GM13976 (cell line): ENCODE results near the gene COG8.

ENCODE experiments used
- DNase-seq: peaks from one replicate; pipeline ENCODE4 v3.0.0; 2012; ENCODE audit warnings: low spot score
- in situ Hi-C: fragments of 300-500 bp; cut with MboI; formaldehyde crosslinking; loops from one replicate; pipeline ENCODE4 v1.12.0; 2022; ENCODE audit warnings: low sequenced_read_pairs, mixed read lengths, inconsistent platforms; ENCODE audit not compliant: unreplicated experiment
- TF ChIP-seq, protein P1 (sequence below): IDR thresholded peaks from 2 replicates; pipeline ENCODE4 v1.5.1; 2012; ENCODE audit warnings: borderline replicate concordance, mild to moderate bottlenecking; ENCODE audit not compliant: insufficient read depth; ENCODE audit errors: extremely low read depth, missing control alignments, control extremely low read depth

Gene COG8

DNA sequence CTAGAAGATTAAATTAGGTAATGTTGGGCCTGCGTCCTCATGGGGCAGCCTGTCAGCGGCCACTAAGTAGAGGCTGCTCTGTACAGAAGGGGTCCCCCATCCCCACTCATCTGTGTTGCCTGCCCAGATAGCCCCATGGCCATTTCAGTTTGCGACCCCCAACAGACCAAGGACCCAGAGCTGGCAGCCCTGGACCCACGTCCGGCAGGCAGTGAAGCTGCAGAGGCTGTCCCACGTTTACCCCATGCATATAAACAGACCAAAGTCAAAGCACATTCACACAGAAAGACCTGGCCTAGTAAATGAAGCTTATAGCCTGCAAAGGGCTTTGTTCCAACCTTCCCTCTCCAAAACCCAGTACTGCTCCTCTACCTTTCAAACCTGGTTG lies 13.6 kb downstream of the COG8 start:
- DNase-seq: no peak
- in situ Hi-C loops: no loop called here
- TF ChIP-seq, protein P1, sequence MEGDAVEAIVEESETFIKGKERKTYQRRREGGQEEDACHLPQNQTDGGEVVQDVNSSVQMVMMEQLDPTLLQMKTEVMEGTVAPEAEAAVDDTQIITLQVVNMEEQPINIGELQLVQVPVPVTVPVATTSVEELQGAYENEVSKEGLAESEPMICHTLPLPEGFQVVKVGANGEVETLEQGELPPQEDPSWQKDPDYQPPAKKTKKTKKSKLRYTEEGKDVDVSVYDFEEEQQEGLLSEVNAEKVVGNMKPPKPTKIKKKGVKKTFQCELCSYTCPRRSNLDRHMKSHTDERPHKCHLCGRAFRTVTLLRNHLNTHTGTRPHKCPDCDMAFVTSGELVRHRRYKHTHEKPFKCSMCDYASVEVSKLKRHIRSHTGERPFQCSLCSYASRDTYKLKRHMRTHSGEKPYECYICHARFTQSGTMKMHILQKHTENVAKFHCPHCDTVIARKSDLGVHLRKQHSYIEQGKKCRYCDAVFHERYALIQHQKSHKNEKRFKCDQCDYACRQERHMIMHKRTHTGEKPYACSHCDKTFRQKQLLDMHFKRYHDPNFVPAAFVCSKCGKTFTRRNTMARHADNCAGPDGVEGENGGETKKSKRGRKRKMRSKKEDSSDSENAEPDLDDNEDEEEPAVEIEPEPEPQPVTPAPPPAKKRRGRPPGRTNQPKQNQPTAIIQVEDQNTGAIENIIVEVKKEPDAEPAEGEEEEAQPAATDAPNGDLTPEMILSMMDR: no peak

DNA sequence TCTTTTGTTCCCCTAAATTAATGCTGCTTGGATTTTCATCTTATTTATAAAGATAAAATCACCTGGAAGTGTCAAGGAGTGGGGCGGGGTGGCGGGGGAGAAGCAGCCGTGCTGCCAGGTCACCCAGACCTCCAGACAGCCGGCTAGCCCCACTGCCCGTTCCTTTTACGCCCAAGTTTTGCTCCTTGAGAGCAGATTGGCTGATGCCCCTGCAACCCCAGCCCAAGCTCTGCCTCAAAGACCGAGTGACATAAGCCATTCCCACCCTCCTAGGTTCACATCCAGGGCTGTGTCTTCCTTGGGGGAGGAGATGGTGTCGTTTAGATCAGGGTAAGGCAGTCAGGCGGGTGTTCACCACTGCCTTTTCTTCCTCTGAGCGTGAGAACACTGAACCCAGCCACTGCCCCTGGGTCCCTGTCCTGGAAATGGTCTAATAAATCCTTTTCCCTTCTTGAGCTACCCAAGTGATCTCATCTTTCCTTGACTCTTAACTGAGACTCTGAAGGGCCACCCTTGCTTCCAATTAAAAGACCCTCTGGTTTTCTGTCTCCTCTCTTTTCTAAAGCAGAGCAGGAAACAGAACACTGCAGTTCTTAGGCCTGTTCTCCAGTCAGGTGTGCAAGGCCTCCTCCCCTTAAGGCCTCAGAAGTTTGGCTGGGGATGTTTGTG lies 14.6 kb downstream of the COG8 start:
- no peak for DNase-seq
- in situ Hi-C loops: no loop called here
- TF ChIP-seq, protein P1: no peak

DNA sequence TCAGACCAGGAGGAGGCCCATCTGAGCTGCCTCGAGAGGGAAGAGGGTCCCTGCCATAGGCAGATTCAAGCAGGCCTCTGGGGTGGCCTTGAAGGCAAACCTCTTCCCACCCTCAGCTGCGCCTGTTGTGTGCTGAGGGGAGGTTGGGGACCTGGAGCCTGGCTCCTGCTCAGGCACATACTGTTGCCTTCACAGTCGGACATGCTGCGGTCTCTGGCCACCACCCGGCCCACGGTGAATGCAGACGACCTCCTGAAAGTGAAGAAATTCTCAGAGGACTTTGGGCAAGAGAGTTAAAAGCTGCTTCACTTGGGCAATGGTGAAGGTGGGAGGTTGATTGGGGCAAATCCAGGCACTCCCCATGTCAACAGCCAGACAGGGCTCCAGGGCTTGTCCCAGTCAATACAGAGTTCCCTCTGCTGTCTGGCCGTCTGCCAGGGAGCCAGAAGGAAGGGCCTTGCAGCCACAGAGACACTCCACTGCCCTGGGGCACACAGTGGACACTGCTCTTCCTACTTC lies 15.3 kb downstream of the COG8 start:
- in situ Hi-C loops: no loop called here
- TF ChIP-seq, protein P1: no peak
- no peak for DNase-seq

DNA sequence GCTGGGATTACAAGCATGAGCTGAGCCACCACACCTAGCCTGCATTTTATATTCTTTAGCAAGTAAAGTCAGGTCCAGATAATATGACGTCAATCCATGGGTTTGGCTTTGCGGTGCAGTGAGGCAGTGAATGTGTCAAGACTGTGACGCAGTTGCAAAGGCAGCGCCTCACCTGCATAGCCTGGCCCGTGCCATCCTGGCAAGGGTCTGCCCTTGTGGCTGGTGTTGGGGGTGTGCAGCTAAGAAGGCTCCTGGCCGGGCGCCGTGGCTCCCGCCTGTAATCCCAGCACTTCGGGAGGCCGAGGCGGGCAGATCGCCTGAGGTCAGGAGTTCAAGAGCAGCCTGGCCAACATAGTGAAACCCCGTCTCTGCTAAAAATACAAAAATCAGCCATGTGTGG lies 15.9 kb downstream of the COG8 start:
- DNase-seq: no peak
- TF ChIP-seq, protein P1: no peak
- in situ Hi-C loops: no loop called here

DNA sequence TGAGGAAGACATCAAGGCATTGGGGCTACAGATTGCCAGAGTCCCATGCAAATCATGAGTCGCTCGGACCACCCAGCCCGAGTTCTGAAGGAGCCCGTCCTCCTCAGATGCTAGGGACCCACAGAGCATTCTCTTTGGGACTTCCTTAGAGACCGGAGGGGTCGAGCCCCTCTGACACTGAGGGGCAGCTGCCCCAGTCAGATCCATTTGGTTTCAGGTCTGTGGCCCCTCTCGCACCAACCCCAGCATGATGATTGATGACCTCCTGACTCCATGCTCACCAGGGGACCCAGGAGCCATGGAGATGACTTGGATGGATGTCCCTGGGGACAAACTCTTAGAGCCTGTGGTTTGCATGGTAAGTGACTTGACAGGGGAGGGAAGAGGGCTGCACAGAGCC lies 17.0 kb downstream of the COG8 start:
- no peak for DNase-seq
- TF ChIP-seq, protein P1: no peak
- in situ Hi-C loops: no loop called here

DNA sequence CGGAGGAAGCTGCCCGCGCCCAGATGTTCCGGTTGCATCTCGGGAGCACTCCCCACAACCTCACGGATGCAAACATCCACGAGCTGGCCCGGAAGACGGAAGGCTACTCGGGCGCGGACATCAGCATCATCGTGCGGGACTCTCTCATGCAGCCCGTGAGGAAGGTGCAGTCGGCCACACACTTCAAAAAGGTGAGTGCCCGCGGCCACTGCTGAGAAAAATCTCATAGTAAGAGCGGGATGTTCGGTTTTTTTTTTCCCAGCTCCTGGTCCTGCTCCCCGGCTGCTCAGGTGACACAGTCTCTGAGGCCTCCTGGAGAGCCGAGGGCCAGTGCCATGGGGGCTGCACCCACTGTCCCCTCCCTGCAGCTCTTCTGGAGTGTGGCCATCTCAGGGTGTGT lies 18.3 kb downstream of the COG8 start:
- TF ChIP-seq, protein P1: no peak
- in situ Hi-C loops: no loop called here
- no peak for DNase-seq

DNA sequence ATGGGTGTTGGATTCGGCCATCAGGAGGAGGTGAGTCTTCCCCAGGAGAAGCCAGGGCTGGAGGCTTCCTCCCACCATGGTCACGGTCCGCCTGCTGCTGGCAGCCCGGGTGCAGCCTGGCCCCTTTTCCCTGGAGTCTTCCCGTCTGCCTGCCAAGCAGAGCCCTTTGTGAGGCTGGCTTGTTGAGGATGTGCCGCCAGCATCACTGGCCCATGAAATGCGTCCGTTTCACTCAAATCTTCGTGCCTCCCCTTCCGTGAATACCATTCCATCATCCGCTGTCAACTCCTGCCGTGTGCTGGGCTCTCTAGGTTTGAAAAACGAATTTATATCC lies 18.7 kb downstream of the COG8 start:
- in situ Hi-C loops: no loop called here
- TF ChIP-seq, protein P1: no peak
- DNase-seq: no peak
